Upper lobe of left lung (tissue), 6 donors: ENCODE results near the gene MAP7D1. TPM values are rescaled to one million over a fixed set of nuclear protein-coding genes. Genes with fewer than 3 reads are reported as not detected.

Experiments used
- ATAC-seq, 2 donors: fragments of 200-7000 bp; cut with Tn5 transposase; one replicate each; pipeline ENCODE4 v1.9.1; 2022; ENCODE audit warnings: mild to moderate bottlenecking in 2 of 2, moderate library complexity in 2 of 2; ENCODE audit not compliant: low FRiP score in 2 of 2
- DNase-seq, 2 donors: peaks; one replicate each; pipeline ENCODE4 v3.0.0-alpha.2; 2019 to 2020
- H3K27ac ChIP-seq, 4 donors: fragments of 200-600 bp; sonication (generic); one replicate each; pipeline ENCODE4 v1.5.1; 2016 to 2019
- H3K27me3 ChIP-seq, 4 donors: fragments of 200-600 bp; sonication (generic); one replicate each; pipeline ENCODE4 v1.5.1; 2017 to 2019
- H3K36me3 ChIP-seq, 4 donors: fragments of 200-600 bp; sonication (generic); one replicate each; pipeline ENCODE4 v1.5.1; 2016 to 2019
- H3K4me1 ChIP-seq, 4 donors: fragments of 200-600 bp; sonication (generic); one replicate each; pipeline ENCODE4 v1.5.1; 2018 to 2019
- H3K4me3 ChIP-seq, 4 donors: fragments of 200-600 bp; sonication (generic); one replicate each; pipeline ENCODE4 v1.5.1; 2017 to 2019; ENCODE audit warnings: mild to moderate bottlenecking in 2 of 4, moderate library complexity in 1 of 4
- H3K9me3 ChIP-seq, 4 donors: fragments of 200-600 bp; sonication (generic); one replicate each; pipeline ENCODE4 v1.5.1; 2018 to 2019
- EP300 ChIP-seq, 4 donors: sonication (generic); formaldehyde crosslinking; IDR thresholded peaks; one replicate each; pipeline ENCODE4 v1.5.1; 2017; ENCODE audit warnings: antibody characterized with exemption in 4 of 4, control low read depth in 2 of 4
- POLR2A ChIP-seq, 4 donors: fragments of 450-650 bp; IDR thresholded peaks; one replicate each; pipeline ENCODE4 v1.5.1; 2016 to 2017; ENCODE audit warnings: antibody characterized with exemption in 4 of 4, mild to moderate bottlenecking in 2 of 4
- POLR2AphosphoS5 ChIP-seq, 2 donors: sonication (generic); formaldehyde crosslinking; IDR thresholded peaks; one replicate each; pipeline ENCODE4 v1.5.1; 2017; ENCODE audit warnings: antibody characterized with exemption in 2 of 2
- WGBS, 2 donors: methylation state at CpG; one replicate each; pipeline ENCODE4 v1.1.5; 2017 to 2018; 5-methylcytosine and 5-hydroxymethylcytosine counted together
- total RNA-seq, 6 donors: library from RNA; depleted of rRNA in 4 of 6; stranded (reverse); fragments of >200 nt in 4 of 6; gene quantifications; one replicate each; pipeline versions ENCODE4 v1.1.0 to v1.2.1, GENCODE V29; 2016 to 2021
- TF ChIP-seq, protein P1 (sequence below), 6 experiments: fragments of 450-650 bp in 4 of 6; fragments of 200-600 bp in 2 of 6; sonication (generic) in 2 of 6; IDR thresholded peaks; one replicate each; pipeline ENCODE4 v1.5.1; 2016 to 2019; ENCODE audit warnings: antibody characterized with exemption in 6 of 6
- donor health status: DM: no; HTN: no; CAD: no; lungs with moderate emphysema.
- donor health status: DM: no; HTN: yes; CAD: no; lungs with severe emphysema.

MAP7D1 gene
- total RNA-seq, 6 donors from 2014 or later = 129 to 290 (median 153) TPM

DNA sequence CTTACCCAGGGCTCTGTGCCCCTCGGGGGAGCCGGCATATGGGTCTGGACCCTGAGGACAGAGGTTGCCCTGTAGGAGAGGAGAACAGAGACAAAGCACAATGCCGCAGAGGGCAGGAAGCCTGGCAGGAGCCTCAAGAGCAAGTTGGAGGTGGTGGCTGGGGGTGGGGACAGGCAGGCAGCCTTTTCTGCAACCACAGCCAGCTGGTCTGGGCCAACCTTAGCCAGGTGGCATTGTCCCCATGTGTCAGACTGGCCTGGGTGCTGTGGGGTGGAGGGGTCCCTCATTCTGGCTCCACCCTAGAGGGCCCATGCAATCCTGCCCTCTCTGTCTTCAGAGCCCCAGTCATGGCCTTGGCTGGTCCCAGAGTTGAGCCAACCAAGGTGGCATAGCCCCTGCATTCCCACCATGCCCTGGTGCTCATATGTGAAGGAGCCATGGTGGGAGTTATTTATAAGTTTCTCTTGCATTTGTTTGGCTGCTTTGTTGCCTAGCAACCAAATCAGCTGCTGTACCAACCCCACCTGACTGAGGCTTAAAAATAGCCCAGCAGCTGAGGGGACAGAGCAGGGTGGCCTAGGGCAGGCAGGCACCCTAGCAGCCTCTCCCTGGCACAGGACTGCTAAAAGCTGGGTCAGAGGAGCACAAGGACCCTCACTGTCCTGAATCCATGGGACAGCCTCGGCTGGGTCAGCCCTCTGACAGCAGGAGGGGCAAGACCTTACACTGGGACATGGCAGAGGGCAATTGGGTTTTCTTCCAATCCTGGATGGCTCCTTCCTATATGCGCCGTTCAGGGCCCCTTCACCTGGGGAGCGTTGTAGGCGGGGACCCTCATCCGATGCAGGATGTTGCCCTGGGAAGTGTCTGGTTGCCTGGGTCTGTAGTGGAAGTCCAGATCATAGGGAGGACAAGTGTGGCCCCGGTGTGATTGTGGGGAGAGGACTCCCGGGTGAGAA, 19.5 kb downstream of the MAP7D1 start:
- no peak overlapping the region for H3K27ac ChIP-seq
- DNase-seq (no peak), ATAC-seq (peak in 1 of 2 donors; percentile 5)
- TF ChIP-seq POLR2AphosphoS5 (IDR thresholded peaks at IDR 0.05) (no peak), EP300 (IDR thresholded peaks at IDR 0.05) (no peak), POLR2A (IDR thresholded peaks at IDR 0.05) (no peak)
- TF ChIP-seq, protein P1, sequence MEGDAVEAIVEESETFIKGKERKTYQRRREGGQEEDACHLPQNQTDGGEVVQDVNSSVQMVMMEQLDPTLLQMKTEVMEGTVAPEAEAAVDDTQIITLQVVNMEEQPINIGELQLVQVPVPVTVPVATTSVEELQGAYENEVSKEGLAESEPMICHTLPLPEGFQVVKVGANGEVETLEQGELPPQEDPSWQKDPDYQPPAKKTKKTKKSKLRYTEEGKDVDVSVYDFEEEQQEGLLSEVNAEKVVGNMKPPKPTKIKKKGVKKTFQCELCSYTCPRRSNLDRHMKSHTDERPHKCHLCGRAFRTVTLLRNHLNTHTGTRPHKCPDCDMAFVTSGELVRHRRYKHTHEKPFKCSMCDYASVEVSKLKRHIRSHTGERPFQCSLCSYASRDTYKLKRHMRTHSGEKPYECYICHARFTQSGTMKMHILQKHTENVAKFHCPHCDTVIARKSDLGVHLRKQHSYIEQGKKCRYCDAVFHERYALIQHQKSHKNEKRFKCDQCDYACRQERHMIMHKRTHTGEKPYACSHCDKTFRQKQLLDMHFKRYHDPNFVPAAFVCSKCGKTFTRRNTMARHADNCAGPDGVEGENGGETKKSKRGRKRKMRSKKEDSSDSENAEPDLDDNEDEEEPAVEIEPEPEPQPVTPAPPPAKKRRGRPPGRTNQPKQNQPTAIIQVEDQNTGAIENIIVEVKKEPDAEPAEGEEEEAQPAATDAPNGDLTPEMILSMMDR (IDR thresholded peaks at IDR 0.05) = no peak
- peaks cover 73 to 100% (median 96%) of the 10 kb centered on the region in 4 donors for H3K36me3 ChIP-seq
- H3K9me3 ChIP-seq = no peaks in the 10 kb centered on the region
- peaks cover 0 to 20% (median 3%) of the 10 kb centered on the region in 4 donors for H3K4me1 ChIP-seq
- 88 to 91% methylated on average over 5 to 11 of the region's 11 CpGs for WGBS, 2 donors
- no peaks in the 10 kb centered on the region for H3K27me3 ChIP-seq
- H3K4me3 ChIP-seq = no peak overlapping the region

DNA sequence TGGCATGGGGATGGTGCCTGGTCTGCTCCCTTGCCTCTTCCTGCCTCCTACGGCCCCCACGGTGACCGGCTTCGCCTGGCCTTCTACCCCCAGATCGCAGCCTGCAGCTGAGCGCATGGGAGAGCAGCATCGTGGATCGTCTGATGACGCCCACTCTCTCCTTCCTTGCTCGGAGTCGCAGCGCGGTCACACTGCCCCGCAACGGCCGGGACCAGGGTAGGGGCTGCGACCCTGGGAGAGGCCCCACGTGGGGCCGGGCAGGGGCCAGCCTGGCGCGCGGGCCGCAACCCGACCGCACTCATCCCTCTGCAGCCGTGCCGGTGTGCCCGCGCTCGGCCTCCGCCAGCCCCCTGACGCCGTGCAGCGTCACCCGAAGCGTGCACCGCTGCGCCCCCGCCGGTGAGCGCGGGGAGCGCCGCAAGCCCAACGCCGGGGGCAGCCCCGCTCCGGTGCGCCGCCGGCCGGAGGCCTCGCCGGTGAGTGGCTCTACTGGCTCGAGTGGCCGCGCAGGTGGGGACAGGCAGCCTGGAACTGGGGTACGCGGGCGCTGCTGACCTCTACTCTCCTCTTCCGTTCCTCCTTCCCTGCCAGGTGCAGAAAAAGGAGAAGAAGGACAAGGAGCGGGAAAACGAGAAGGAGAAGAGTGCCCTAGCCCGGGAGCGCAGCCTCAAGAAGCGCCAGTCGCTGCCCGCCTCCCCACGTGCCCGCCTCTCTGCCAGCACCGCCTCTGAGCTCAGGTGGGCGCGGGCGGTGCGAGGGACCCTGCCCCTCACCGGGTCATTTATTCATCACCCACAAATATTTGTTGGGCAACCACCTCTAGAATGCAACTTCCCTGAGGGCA, 20.4 kb downstream of the MAP7D1 start:
- 90 to 95% methylated on average over 36 to 37 of the region's 76 CpGs for WGBS, 2 donors
- H3K9me3 ChIP-seq = no peaks in the 10 kb centered on the region
- no peak overlapping the region for H3K4me3 ChIP-seq
- TF ChIP-seq POLR2AphosphoS5 (IDR thresholded peaks at IDR 0.05) (no peak), POLR2A (IDR thresholded peaks at IDR 0.05) (no peak), EP300 (IDR thresholded peaks at IDR 0.05) (no peak)
- TF ChIP-seq, protein P1 (IDR thresholded peaks at IDR 0.05) = no peak
- H3K27me3 ChIP-seq = no peaks in the 10 kb centered on the region
- H3K4me1 ChIP-seq = peaks cover 0 to 20% (median 3%) of the 10 kb centered on the region in 4 donors
- DNase-seq (no peak), ATAC-seq (no peak)
- H3K36me3 ChIP-seq = peaks cover 76 to 100% (median 98%) of the 10 kb centered on the region in 4 donors
- no peak overlapping the region for H3K27ac ChIP-seq

DNA sequence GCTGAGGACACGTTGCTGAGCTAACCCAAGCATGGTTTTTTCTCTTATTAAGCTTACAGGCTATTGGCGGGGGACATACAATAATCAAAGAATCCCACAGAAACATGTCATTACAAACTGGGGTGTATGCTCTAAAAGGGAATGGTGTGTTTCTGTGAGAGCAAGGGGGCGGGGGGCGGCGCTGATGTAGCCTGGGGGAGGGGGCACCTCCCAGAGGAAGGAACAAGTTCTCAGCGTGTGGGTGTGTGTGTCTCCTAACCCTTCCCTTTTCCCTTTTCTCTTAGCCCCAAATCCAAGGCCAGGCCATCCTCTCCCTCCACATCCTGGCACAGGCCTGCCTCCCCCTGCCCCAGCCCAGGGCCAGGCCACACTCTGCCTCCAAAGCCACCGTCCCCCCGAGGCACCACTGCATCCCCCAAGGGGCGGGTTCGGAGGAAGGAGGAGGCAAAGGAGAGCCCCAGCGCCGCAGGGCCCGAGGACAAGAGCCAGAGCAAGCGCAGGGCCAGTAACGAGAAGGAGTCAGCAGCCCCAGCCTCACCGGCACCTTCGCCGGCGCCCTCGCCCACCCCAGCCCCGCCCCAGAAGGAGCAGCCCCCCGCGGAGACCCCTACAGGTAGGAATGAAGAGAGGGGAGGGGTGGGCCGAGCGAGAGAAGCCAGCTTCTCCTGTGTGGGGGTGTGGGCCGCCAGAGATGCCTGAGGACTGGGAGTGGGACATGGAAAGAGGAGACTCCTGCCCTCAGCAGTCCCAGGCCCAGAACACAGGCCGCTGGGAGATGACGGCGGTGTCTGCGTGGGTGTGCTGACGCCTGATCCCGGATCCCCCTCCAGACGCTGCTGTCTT, 21.9 kb downstream of the MAP7D1 start:
- TF ChIP-seq POLR2AphosphoS5 (IDR thresholded peaks at IDR 0.05) (no peak), POLR2A (IDR thresholded peaks at IDR 0.05) (no peak), EP300 (IDR thresholded peaks at IDR 0.05) (no peak)
- TF ChIP-seq, protein P1 (IDR thresholded peaks at IDR 0.05) = no peak
- DNase-seq (no peak), ATAC-seq (no peak)
- no peak overlapping the region for H3K4me3 ChIP-seq
- H3K27me3 ChIP-seq = no peaks in the 10 kb centered on the region
- no peaks in the 10 kb centered on the region for H3K9me3 ChIP-seq
- WGBS, 2 donors = 87 to 90% methylated on average over 30 of the region's 33 CpGs
- H3K27ac ChIP-seq = peak overlapping the region; percentile 3 to 40 (median 22)
- peaks cover 0 to 22% (median 4%) of the 10 kb centered on the region in 4 donors for H3K4me1 ChIP-seq
- H3K36me3 ChIP-seq = peaks cover 64 to 93% (median 86%) of the 10 kb centered on the region in 4 donors

DNA sequence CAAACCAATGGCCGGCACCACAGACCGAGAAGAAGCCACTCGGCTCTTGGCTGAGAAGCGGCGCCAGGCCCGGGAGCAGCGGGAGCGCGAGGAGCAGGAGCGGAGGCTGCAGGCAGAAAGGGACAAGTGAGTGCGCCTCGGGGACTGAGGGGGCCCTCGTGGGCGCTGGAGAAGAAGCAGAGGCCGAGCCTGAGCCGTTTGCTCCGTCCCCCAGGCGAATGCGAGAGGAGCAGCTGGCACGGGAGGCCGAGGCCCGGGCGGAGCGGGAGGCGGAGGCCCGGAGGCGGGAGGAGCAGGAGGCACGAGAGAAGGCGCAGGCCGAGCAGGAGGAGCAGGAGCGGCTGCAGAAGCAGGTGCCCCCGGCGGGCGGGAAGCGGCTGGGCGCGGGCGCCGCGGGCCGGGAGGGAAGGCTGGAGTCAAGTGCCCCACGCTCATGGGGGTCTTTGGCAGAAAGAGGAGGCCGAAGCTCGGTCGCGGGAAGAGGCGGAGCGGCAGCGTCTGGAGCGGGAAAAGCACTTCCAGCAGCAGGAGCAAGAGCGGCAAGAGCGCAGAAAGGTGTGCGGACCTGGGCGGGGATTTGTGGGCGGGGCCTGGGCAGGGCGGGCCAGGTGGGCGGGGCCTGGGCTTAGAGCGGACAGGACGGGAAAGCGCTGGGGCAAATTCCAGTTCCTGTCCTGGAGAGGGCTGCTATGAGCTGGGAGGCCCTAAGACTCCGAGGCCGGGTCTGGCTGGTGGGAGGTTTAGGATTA, 22.7 kb downstream of the MAP7D1 start:
- Histone ChIP-seq H3K27ac (peak overlapping the region; percentile 3 to 40 (median 22)), H3K4me1 (peaks cover 0 to 30% (median 9%) of the 10 kb centered on the region in 4 donors), H3K9me3 (no peaks in the 10 kb centered on the region), H3K27me3 (no peaks in the 10 kb centered on the region), H3K36me3 (peaks cover 58 to 84% (median 78%) of the 10 kb centered on the region in 4 donors), H3K4me3 (peak overlapping the region in 3 of 4 donors; percentile 12 to 22 (median 12))
- ATAC-seq = peak; percentile 56 to 64
- DNase-seq = peak; percentile 73 to 87
- TF ChIP-seq POLR2AphosphoS5 (IDR thresholded peaks at IDR 0.05) = no peak
- WGBS, 2 donors = 64 to 87% methylated on average over 51 to 62 of the region's 62 CpGs
